GM12875 (cell line): ENCODE data around the gene OLFM2.

Experiments used
- H3K4me3 ChIP-seq: one replicate; pipeline ENCODE4 v1.5.1; 2011; ENCODE audit warnings: low read depth, low read length, control low read depth
- CTCF ChIP-seq: IDR thresholded peaks from 2 replicates; pipeline ENCODE4 v1.5.1; 2011; ENCODE audit warnings: low read depth, mild to moderate bottlenecking, control low read depth, inconsistent platforms, low read length, moderate library complexity, borderline replicate concordance; ENCODE audit not compliant: insufficient read depth

Gene OLFM2

GRCh38 chr19:9910625-9911024 is 25.7 kb downstream of the OLFM2 start:
- H3K4me3 ChIP-seq, result no peak overlapping the region
- no peak for TF ChIP-seq CTCF

- no peak for TF ChIP-seq CTCF
- no peak overlapping the region for H3K4me3 ChIP-seq
Observed at GRCh38 chr19:9909251-9909650, 27.1 kb downstream of the OLFM2 start.

GRCh38 chr19:9906475-9907087 is 29.7 kb downstream of the OLFM2 start:
- TF ChIP-seq CTCF, result no peak

GRCh38 chr19:9903336-9903735 is 33.0 kb downstream of the OLFM2 start:
- TF ChIP-seq CTCF, result no peak
- no peak overlapping the region for H3K4me3 ChIP-seq

More at GRCh38 chr19:9906475-9907087, 29.7 kb downstream of the OLFM2 start:
- no peak overlapping the region for H3K4me3 ChIP-seq

GRCh38 chr19:9901642-9902041 is 34.7 kb downstream of the OLFM2 start:
- H3K4me3 ChIP-seq, result no peak overlapping the region
- TF ChIP-seq CTCF, result no peak

GRCh38 chr19:9901020-9901419 is 35.3 kb downstream of the OLFM2 start:
- H3K4me3 ChIP-seq, result no peak overlapping the region
- no peak for TF ChIP-seq CTCF

GRCh38 chr19:9891609-9892373 is 44.5 kb downstream of the OLFM2 start:
- H3K4me3 ChIP-seq, result no peak overlapping the region
- no peak for TF ChIP-seq CTCF
